SU-DHL-6 (cell line): Measurements from ENCODE around the gene GJC2.

Experiments used
- H2AFZ ChIP-seq: fragments of 200-600 bp; sonication (generic); 2 replicates; pipeline ENCODE4 v1.6.1; 2014; ENCODE audit warnings: low read depth, mild to moderate bottlenecking, moderate library complexity, mixed read lengths, antibody characterized with exemption, low read length; ENCODE audit not compliant: severe bottlenecking
- H3F3A ChIP-seq: fragments of 200-600 bp; shearing (Covaris generic); 2 replicates; pipeline ENCODE4 v1.6.0; 2016; ENCODE audit warnings: antibody characterized with exemption, mild to moderate bottlenecking; ENCODE audit not compliant: insufficient read depth
- H3K27ac ChIP-seq: fragments of 200-600 bp; sonication (generic); 2 replicates; pipeline ENCODE4 v1.5.1; 2016; ENCODE audit warnings: low read depth, mild to moderate bottlenecking, low read length, moderate library complexity, mixed read lengths
- H3K27me3 ChIP-seq: fragments of 200-600 bp; sonication (generic), shearing (Covaris generic); 2 replicates; pipeline ENCODE4 v1.6.0; 2014; ENCODE audit warnings: mild to moderate bottlenecking, low read length
- H3K36me3 ChIP-seq: fragments of 200-600 bp; sonication (generic); 2 replicates; pipeline ENCODE4 v1.6.1; 2014; ENCODE audit warnings: mild to moderate bottlenecking, low read length, mixed read lengths
- H3K4me2 ChIP-seq: fragments of 300-600, 200-600 bp; shearing (Covaris generic), sonication (generic); 2 replicates; pipeline ENCODE4 v1.6.0; 2014; ENCODE audit warnings: low read length, low read depth, mild to moderate bottlenecking; ENCODE audit not compliant: poor library complexity, severe bottlenecking
- H3K4me3 ChIP-seq: fragments of 200-600 bp; sonication (generic); 2 replicates; pipeline ENCODE4 v1.5.1; 2014; ENCODE audit warnings: antibody characterized with exemption, low read length, mild to moderate bottlenecking, mixed read lengths; ENCODE audit not compliant: insufficient read depth, poor library complexity, severe bottlenecking
- H3K79me2 ChIP-seq: fragments of 200-600 bp; sonication (generic); 2 replicates; pipeline ENCODE4 v1.6.1; 2014; ENCODE audit warnings: mild to moderate bottlenecking, low read length, moderate library complexity; ENCODE audit not compliant: insufficient read depth
- H3K9ac ChIP-seq: fragments of 200-600 bp; sonication (generic); 2 replicates; pipeline ENCODE4 v1.7.0; 2014; ENCODE audit warnings: mild to moderate bottlenecking, low read length
- H3K9me2 ChIP-seq: fragments of 200-600 bp; sonication (generic); replicated peaks from 2 replicates; pipeline ENCODE4 v1.6.1; 2014; ENCODE audit warnings: low read length; ENCODE audit not compliant: insufficient read depth
- H3K9me3 ChIP-seq: fragments of 200-600 bp; sonication (generic); 2 replicates; pipeline ENCODE4 v1.6.1; 2014; ENCODE audit warnings: low read length, mixed read lengths; ENCODE audit not compliant: insufficient read depth
- H4K20me1 ChIP-seq: fragments of 200-600 bp; sonication (generic); 2 replicates; pipeline ENCODE4 v1.6.1; 2014; ENCODE audit warnings: low read depth, mild to moderate bottlenecking, antibody characterized with exemption, low read length, moderate library complexity, mixed read lengths
- EZH2phosphoT487 ChIP-seq: fragments of 200-600 bp; sonication (generic), shearing (Covaris generic); conservative IDR thresholded peaks from 2 replicates; pipeline ENCODE4 v1.6.1; 2018; ENCODE audit warnings: mild to moderate bottlenecking, antibody characterized with exemption, low read length, moderate library complexity, mixed read lengths
- TF ChIP-seq, protein P1 (sequence below): fragments of 200-600 bp; sonication (generic); IDR thresholded peaks from one replicate; pipeline ENCODE4 v1.5.1; 2017; ENCODE audit warnings: antibody characterized with exemption, mild to moderate bottlenecking, low read length, moderate library complexity; ENCODE audit not compliant: insufficient read depth, poor library complexity, severe bottlenecking

The GJC2 gene

DNA sequence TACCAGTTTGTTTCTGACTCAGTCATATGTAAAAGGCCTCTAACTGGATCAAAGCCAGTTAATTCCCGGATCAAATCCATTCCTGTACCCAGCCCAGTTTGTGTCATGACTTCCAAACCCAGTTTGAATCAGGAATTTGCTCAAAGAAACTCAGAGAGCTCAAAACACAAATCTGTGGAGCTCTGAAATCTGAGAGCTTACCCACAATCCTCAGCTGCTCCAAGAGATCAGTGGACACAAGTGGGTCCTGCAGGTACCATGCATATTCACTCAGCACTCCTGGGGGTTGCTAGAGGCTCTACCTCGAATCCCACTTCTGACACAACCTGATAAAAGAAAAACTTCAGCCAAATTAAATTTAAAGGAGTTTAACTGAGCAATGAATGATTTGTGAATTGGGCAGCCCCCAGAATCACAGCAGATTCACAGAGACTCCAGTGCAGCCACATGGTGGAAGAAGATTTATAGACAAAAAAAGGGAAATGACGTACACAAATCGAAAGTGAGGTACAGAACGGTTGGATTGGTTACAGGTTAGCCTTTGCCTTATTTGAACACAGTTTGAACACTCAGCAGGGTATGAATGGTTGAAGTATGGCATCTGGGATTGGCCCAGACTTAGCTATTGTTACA, 28.8 kb upstream of the GJC2 start:
- Histone ChIP-seq H3F3A (no peaks in the 10 kb centered on the region), H2AFZ (no peak overlapping the region), H3K36me3 (no peaks in the 10 kb centered on the region), H3K9ac (no peak overlapping the region), H3K4me3 (no peak overlapping the region), H4K20me1 (no peaks in the 10 kb centered on the region), H3K27ac (no peak overlapping the region), H3K79me2 (no peaks in the 10 kb centered on the region), H3K4me2 (no peak overlapping the region), H3K27me3 (no peaks in the 10 kb centered on the region), H3K9me2 (no peaks in the 10 kb centered on the region), H3K9me3 (peaks cover 11% of the 10 kb centered on the region; the same call in 1 of the 2 replicates)
- TF ChIP-seq, protein P1, sequence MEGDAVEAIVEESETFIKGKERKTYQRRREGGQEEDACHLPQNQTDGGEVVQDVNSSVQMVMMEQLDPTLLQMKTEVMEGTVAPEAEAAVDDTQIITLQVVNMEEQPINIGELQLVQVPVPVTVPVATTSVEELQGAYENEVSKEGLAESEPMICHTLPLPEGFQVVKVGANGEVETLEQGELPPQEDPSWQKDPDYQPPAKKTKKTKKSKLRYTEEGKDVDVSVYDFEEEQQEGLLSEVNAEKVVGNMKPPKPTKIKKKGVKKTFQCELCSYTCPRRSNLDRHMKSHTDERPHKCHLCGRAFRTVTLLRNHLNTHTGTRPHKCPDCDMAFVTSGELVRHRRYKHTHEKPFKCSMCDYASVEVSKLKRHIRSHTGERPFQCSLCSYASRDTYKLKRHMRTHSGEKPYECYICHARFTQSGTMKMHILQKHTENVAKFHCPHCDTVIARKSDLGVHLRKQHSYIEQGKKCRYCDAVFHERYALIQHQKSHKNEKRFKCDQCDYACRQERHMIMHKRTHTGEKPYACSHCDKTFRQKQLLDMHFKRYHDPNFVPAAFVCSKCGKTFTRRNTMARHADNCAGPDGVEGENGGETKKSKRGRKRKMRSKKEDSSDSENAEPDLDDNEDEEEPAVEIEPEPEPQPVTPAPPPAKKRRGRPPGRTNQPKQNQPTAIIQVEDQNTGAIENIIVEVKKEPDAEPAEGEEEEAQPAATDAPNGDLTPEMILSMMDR: no peak
- no peak for TF ChIP-seq EZH2phosphoT487

DNA sequence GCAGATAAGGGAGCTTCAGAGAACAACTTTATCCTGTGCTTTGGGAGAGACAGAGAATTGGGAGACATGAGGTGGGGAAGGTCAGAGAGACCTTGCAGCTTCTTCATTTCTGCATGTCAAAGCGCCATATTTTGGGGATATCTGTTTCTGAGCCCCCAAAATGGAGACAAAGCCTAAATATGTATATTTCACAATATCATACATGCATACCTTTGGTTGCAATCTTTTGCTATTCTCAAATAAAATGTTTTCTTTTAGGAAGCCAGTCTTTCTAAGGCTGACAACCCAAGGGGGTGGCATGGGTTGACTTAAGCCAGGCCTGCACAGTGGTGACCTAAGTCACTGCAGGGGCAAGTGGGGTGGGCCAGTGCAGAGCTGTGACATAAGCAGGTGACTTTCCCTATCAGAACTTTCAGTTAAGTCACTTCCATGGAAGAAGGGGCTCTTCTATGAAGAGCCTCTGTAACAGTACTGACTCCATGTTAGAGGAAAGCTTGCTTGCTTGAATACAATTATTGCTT, 26.7 kb upstream of the GJC2 start:
- Histone ChIP-seq H3F3A (no peaks in the 10 kb centered on the region), H3K4me3 (no peak overlapping the region), H2AFZ (no peak overlapping the region), H3K9ac (no peak overlapping the region), H3K27me3 (no peaks in the 10 kb centered on the region), H3K4me2 (no peak overlapping the region), H4K20me1 (no peaks in the 10 kb centered on the region), H3K9me3 (peaks cover 7% of the 10 kb centered on the region; the same call in 1 of the 2 replicates), H3K79me2 (no peaks in the 10 kb centered on the region), H3K27ac (no peak overlapping the region), H3K36me3 (no peaks in the 10 kb centered on the region), H3K9me2 (no peaks in the 10 kb centered on the region)
- TF ChIP-seq, protein P1: no peak
- TF ChIP-seq EZH2phosphoT487: no peak

DNA sequence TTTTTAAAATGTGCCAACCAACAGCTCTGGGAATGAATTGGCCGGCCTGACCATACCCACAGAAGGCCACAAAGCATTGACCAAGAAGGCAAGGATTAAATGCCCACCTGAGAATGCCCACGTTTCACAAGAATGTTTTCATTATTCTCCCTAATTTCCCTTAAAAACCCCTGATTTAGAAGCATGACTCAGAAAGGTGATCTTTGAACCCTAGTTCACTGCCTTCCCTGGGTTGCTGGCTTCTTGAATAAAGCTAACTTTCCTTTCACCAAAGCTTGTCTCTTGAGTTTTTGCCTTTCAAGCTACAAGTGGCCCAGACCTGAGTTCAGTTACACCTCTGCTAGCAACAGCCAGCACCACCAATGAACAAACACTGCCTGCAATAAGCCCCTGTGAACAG, 26.2 kb upstream of the GJC2 start:
- no peak for TF ChIP-seq EZH2phosphoT487
- TF ChIP-seq, protein P1: no peak

More for the DNA sequence above, 26.2 kb upstream of the GJC2 start:
- H3K4me3 ChIP-seq: no peak overlapping the region
- H3K9me3 ChIP-seq: peaks cover 3% of the 10 kb centered on the region; the same call in 1 of the 2 replicates
- H3K36me3 ChIP-seq: no peaks in the 10 kb centered on the region
- no peak overlapping the region for H3K9ac ChIP-seq
- H3F3A ChIP-seq: no peaks in the 10 kb centered on the region
- H3K4me2 ChIP-seq: no peak overlapping the region
- H3K79me2 ChIP-seq: no peaks in the 10 kb centered on the region
- no peaks in the 10 kb centered on the region for H3K9me2 ChIP-seq
- H3K27ac ChIP-seq: no peak overlapping the region
- H3K27me3 ChIP-seq: no peaks in the 10 kb centered on the region
- H4K20me1 ChIP-seq: no peaks in the 10 kb centered on the region
- no peak overlapping the region for H2AFZ ChIP-seq
